Panc1 (cell line): Measurements from ENCODE around the gene NDUFC2. TPM values are rescaled to one million over a fixed set of nuclear protein-coding genes. Genes with fewer than 3 reads are reported as not detected.

Source experiments
- ATAC-seq: fragments of 200-7000 bp; cut with Tn5 transposase; 2 replicates; pipeline ENCODE4 v1.9.1; 2020; ENCODE audit warnings: mild to moderate bottlenecking, moderate library complexity
- BruUV-seq: library from RNA; stranded (reverse); fragments of 400-500 nt; replicated peaks from 2 replicates; lab custom pipeline; 2021; lab: Mats Ljungman, UMichigan
- CTCF ChIA-PET: fragments of 300-600 bp; sonication (Branson Sonifier 250); formaldehyde crosslinking; loops from one replicate; lab custom pipeline; 2022; ENCODE audit warnings: antibody characterized with exemption; lab: Charles Lee
- POLR2A ChIA-PET: fragments of 300-600 bp; sonication (Branson Sonifier 250); formaldehyde crosslinking; loops from one replicate; lab custom pipeline; 2022; ENCODE audit warnings: antibody characterized with exemption; lab: Charles Lee
- DNase-seq: peaks from one replicate; pipeline ENCODE4 v3.0.0-alpha.2; 2010; ENCODE audit warnings: low read depth, low spot score
- H3K27ac ChIP-seq: 2 replicates; pipeline ENCODE4 v1.5.1; 2011; ENCODE audit warnings: mild to moderate bottlenecking, low read length, inconsistent platforms
- H3K27me3 ChIP-seq: fragments of 200-500 bp; sonication (Bioruptor generic); 2 replicates; pipeline ENCODE4 v1.6.0; 2014; ENCODE audit warnings: low read length, inconsistent platforms; ENCODE audit not compliant: control insufficient read depth, insufficient read depth
- H3K36me3 ChIP-seq: fragments of 200-500 bp; sonication (Bioruptor generic); 2 replicates; pipeline ENCODE4 v1.5.1; 2014; ENCODE audit warnings: inconsistent platforms, mild to moderate bottlenecking, low read length, moderate library complexity; ENCODE audit not compliant: control insufficient read depth, insufficient read depth
- H3K4me1 ChIP-seq: 2 replicates; pipeline ENCODE4 v1.5.1; 2011; ENCODE audit warnings: inconsistent platforms, mild to moderate bottlenecking, low read length, moderate library complexity; ENCODE audit not compliant: control insufficient read depth, insufficient read depth
- H3K4me3 ChIP-seq, 2 experiments: 2 replicates each; pipeline ENCODE4 v1.5.1; 2011 to 2012; ENCODE audit warnings: low read depth in 2 of 2, low read length in 2 of 2, mild to moderate bottlenecking in 2 of 2, inconsistent platforms in 1 of 2, moderate library complexity in 1 of 2
- H3K9me3 ChIP-seq: fragments of 200-500 bp; sonication (Bioruptor generic); 2 replicates; pipeline ENCODE4 v1.5.1; 2014; ENCODE audit warnings: low read depth, mild to moderate bottlenecking, inconsistent platforms, low read length, moderate library complexity; ENCODE audit not compliant: control insufficient read depth, insufficient read depth
- CTCF ChIP-seq: fragments of 450-650 bp; IDR thresholded peaks from 2 replicates; pipeline ENCODE4 v1.5.1; 2017; ENCODE audit warnings: mild to moderate bottlenecking
- POLR2AphosphoS5 ChIP-seq: IDR thresholded peaks from 2 replicates; pipeline ENCODE4 v1.6.1; 2012; ENCODE audit warnings: mild to moderate bottlenecking, low read depth, low read length, moderate library complexity
- REST ChIP-seq, 2 experiments: IDR thresholded peaks; 2 replicates each; pipeline ENCODE4 v1.6.1; 2011 to 2012; ENCODE audit warnings: low read depth in 2 of 2, control low read depth in 1 of 2, low read length in 1 of 2, mild to moderate bottlenecking in 1 of 2, moderate library complexity in 1 of 2; ENCODE audit not compliant: insufficient read depth in 1 of 2
- SIN3A ChIP-seq: IDR thresholded peaks from 2 replicates; pipeline ENCODE4 v1.6.1; 2012; ENCODE audit warnings: low read depth, mild to moderate bottlenecking, low read length, moderate library complexity, borderline replicate concordance; ENCODE audit not compliant: insufficient read depth
- TCF7L2 ChIP-seq: IDR thresholded peaks from 2 replicates; pipeline ENCODE4 v1.6.1; 2011; ENCODE audit warnings: mild to moderate bottlenecking, low read depth, low read length, inconsistent platforms
- in situ Hi-C: cut with HindIII; loops from 2 replicates; pipeline ENCODE4 v1.10.0; 2016; ENCODE audit warnings: low sequenced_read_pairs, low pct_unique_long_range_greater_than_20kb
- intact Hi-C: fragments of 100-400 bp; cut with micrococcal nuclease; formaldehyde crosslinking; loops from one replicate; pipeline ENCODE4 v1.10.0; 2022; ENCODE audit not compliant: unreplicated experiment
- total RNA-seq: library from RNA; stranded (reverse); gene quantifications from one replicate; pipeline ENCODE4 v1.2.1, GENCODE V29; 2021; ENCODE audit not compliant: unreplicated experiment

NDUFC2 gene
- total RNA-seq, 1 experiment from 2014 or later: 308 TPM

- Histone ChIP-seq H3K27ac (peak within 1 kb of the TSS; percentile 53; the same call in 1 of the 2 replicates), H3K27me3 (no peaks in the 10 kb centered on the region), H3K4me3 (no peak within 1 kb of the TSS), H3K36me3 (no peaks in the 10 kb centered on the region), H3K9me3 (no peaks in the 10 kb centered on the region), H3K4me1 (peaks cover 20% of the 10 kb centered on the region)
- CTCF ChIA-PET: no interaction called here
- DNase-seq: no peak
- no peak for ATAC-seq
- TF ChIP-seq SIN3A (no peak), TCF7L2 (no peak), REST (IDR thresholded peaks at IDR 0.05; ENCODE audit: insufficient read depth in 1 of 2, low read depth in 2 of 2, low read length in 1 of 2) (no peak), POLR2AphosphoS5 (no peak), CTCF (no peak)
- POLR2A ChIA-PET: no interaction called here
- in situ Hi-C loops: no loop called here
- intact Hi-C loops: no loop called here
- BruUV-seq: no TSS peak
These were observed 16.1 kb downstream of the NDUFC2 start, which contains the start of gene THRSP for GRCh38 chr11:78063440-78064181. Gene THRSP, plus strand, starts transcription at chr11:78063861. Its CDS starts 21 bp downstream, at chr11:78063882.

GRCh38 chr11:78062671-78063070, 17.0 kb downstream of the NDUFC2 start:
- H3K27me3 ChIP-seq: no peaks in the 10 kb centered on the region
- no peak for TF ChIP-seq SIN3A
- peak; percentile 95 for TF ChIP-seq TCF7L2
- ATAC-seq: no peak
- H3K9me3 ChIP-seq: no peaks in the 10 kb centered on the region
- intact Hi-C loops (no loop called here), in situ Hi-C loops (no loop called here)
- no peak overlapping the region for H3K4me3 ChIP-seq
- DNase-seq: no peak
- peak overlapping the region; percentile 53; the same call in 1 of the 2 replicates for H3K27ac ChIP-seq
- H3K36me3 ChIP-seq: no peaks in the 10 kb centered on the region
- no TSS peak for BruUV-seq
- ChIA-PET CTCF (no interaction called here), POLR2A (no interaction called here)
- peaks cover 20% of the 10 kb centered on the region for H3K4me1 ChIP-seq

GRCh38 chr11:78061921-78062311, 17.7 kb downstream of the NDUFC2 start:
- no peaks in the 10 kb centered on the region for H3K9me3 ChIP-seq
- H3K27ac ChIP-seq: peak overlapping the region; percentile 62
- no TSS peak for BruUV-seq
- in situ Hi-C loops: no loop called here
- POLR2A ChIA-PET: no interaction called here
- H3K27me3 ChIP-seq: no peaks in the 10 kb centered on the region
- CTCF ChIA-PET: no interaction called here
- no peak overlapping the region for H3K4me3 ChIP-seq
- H3K36me3 ChIP-seq: no peaks in the 10 kb centered on the region
- H3K4me1 ChIP-seq: peaks cover 20% of the 10 kb centered on the region
- ATAC-seq (no peak), DNase-seq (no peak)
- intact Hi-C loops: no loop called here
- TF ChIP-seq REST (IDR thresholded peaks at IDR 0.05; ENCODE audit: insufficient read depth in 1 of 2, low read depth in 2 of 2, low read length in 1 of 2): no peak
- TF ChIP-seq POLR2AphosphoS5: no peak
- no peak for TF ChIP-seq CTCF
- TF ChIP-seq SIN3A: no peak
- TF ChIP-seq TCF7L2: no peak
